ENCODE measurements around the gene PLA2G6.

Gene PLA2G6

GRCh38 chr22:38167988-38168407 lies 13.6 kb downstream of the PLA2G6 start:
- no peak for TF ChIP-seq POLR2AphosphoS5 (IDR thresholded peaks at IDR 0.05; ENCODE audit: low read depth, low read length)
- no peak for TF ChIP-seq REST (IDR thresholded peaks at IDR 0.05; ENCODE audit: insufficient read depth in 1 of 2, low read depth in 2 of 2, low read length in 2 of 2)
- no peak for TF ChIP-seq TAF1 (IDR thresholded peaks at IDR 0.05; ENCODE audit: borderline replicate concordance, insufficient read depth, low read length)
- TF ChIP-seq SIN3A (IDR thresholded peaks at IDR 0.05; ENCODE audit: borderline replicate concordance, insufficient read depth, low read length): no peak
- TF ChIP-seq FOXP2 (optimal IDR thresholded peaks at IDR 0.05; ENCODE audit: borderline replicate concordance, extremely low read depth, extremely low read length, insufficient read depth): no peak

GRCh38 chr22:38165922-38166593 lies 15.6 kb downstream of the PLA2G6 start:
- TF ChIP-seq POLR2AphosphoS5 (IDR thresholded peaks at IDR 0.05; ENCODE audit: low read depth, low read length) (no peak), TAF1 (IDR thresholded peaks at IDR 0.05; ENCODE audit: borderline replicate concordance, insufficient read depth, low read length) (no peak), FOXP2 (optimal IDR thresholded peaks at IDR 0.05; ENCODE audit: borderline replicate concordance, extremely low read depth, extremely low read length, insufficient read depth) (peak; percentile 43)

- TF ChIP-seq FOXP2 (optimal IDR thresholded peaks at IDR 0.05; ENCODE audit: borderline replicate concordance, extremely low read depth, extremely low read length, insufficient read depth) (no peak), TAF1 (IDR thresholded peaks at IDR 0.05; ENCODE audit: borderline replicate concordance, insufficient read depth, low read length) (no peak), SIN3A (IDR thresholded peaks at IDR 0.05; ENCODE audit: borderline replicate concordance, insufficient read depth, low read length) (no peak), REST (IDR thresholded peaks at IDR 0.05; ENCODE audit: insufficient read depth in 1 of 2, low read depth in 2 of 2, low read length in 2 of 2) (no peak), POLR2AphosphoS5 (IDR thresholded peaks at IDR 0.05; ENCODE audit: low read depth, low read length) (no peak)
Measured at GRCh38 chr22:38164551-38164918, 17.1 kb downstream of the PLA2G6 start.

GRCh38 chr22:38163844-38164550 lies 17.6 kb downstream of the PLA2G6 start:
- no peak for TF ChIP-seq POLR2AphosphoS5 (IDR thresholded peaks at IDR 0.05; ENCODE audit: low read depth, low read length)

- TF ChIP-seq POLR2AphosphoS5 (IDR thresholded peaks at IDR 0.05; ENCODE audit: low read depth, low read length) (no peak), SIN3A (IDR thresholded peaks at IDR 0.05; ENCODE audit: borderline replicate concordance, insufficient read depth, low read length) (no peak), REST (IDR thresholded peaks at IDR 0.05; ENCODE audit: insufficient read depth in 1 of 2, low read depth in 2 of 2, low read length in 2 of 2) (no peak), FOXP2 (optimal IDR thresholded peaks at IDR 0.05; ENCODE audit: borderline replicate concordance, extremely low read depth, extremely low read length, insufficient read depth) (no peak), TAF1 (IDR thresholded peaks at IDR 0.05; ENCODE audit: borderline replicate concordance, insufficient read depth, low read length) (no peak)
Measured at GRCh38 chr22:38162881-38163843, 18.5 kb downstream of the PLA2G6 start.
